Vagina (tissue), 2 donors: ENCODE measurements around the gene APOC3. TPM values are rescaled to one million over a fixed set of nuclear protein-coding genes. Genes with fewer than 3 reads are reported as not detected.
"Not testable (repeated sequence)": the region's sequence is repeated elsewhere in the genome, so short reads cannot be mapped to it uniquely, and the experiment has no call there.

Source experiments
- DNase-seq, 2 donors: peaks; one replicate each; pipeline ENCODE4 v3.0.0-alpha.2; 2017; ENCODE audit errors: extremely low spot score in 2 of 2
- H3K27ac ChIP-seq: fragments of 200-600 bp; sonication (generic); one replicate; pipeline ENCODE4 v1.5.1; 2019
- H3K27me3 ChIP-seq: fragments of 200-600 bp; sonication (generic); one replicate; pipeline ENCODE4 v1.5.1; 2019
- H3K36me3 ChIP-seq, 2 donors: fragments of 200-600 bp; sonication (generic); one replicate each; pipeline ENCODE4 v1.5.1; 2017 to 2019
- H3K4me1 ChIP-seq: fragments of 200-600 bp; sonication (generic); one replicate; pipeline ENCODE4 v1.5.1; 2019
- H3K4me3 ChIP-seq, 2 donors: fragments of 200-600 bp; sonication (generic); 1 replicate in 1 of 2; 2 replicates in 1 of 2; pipeline ENCODE4 v1.5.1; 2016 to 2019
- H3K9me3 ChIP-seq: fragments of 200-600 bp; sonication (generic); one replicate; pipeline ENCODE4 v1.5.1; 2019
- CTCF ChIP-seq, 3 experiments: fragments of 450-650 bp in 2 of 3; fragments of 200-600 bp in 1 of 3; sonication (generic) in 1 of 3; IDR thresholded peaks; one replicate each; pipeline ENCODE4 v1.5.1; 2017 to 2019; ENCODE audit warnings: antibody characterized with exemption in 3 of 3, mild to moderate bottlenecking in 2 of 3, moderate library complexity in 2 of 3
- POLR2A ChIP-seq, 2 donors: fragments of 450-650 bp; IDR thresholded peaks; one replicate each; pipeline ENCODE4 v1.6.1; 2017; ENCODE audit warnings: antibody characterized with exemption in 2 of 2, mild to moderate bottlenecking in 2 of 2, moderate library complexity in 2 of 2
- POLR2AphosphoS5 ChIP-seq, 2 donors: sonication (generic); formaldehyde crosslinking; IDR thresholded peaks; one replicate each; pipeline ENCODE4 v1.9.0; 2017; ENCODE audit warnings: antibody characterized with exemption in 2 of 2, mild to moderate bottlenecking in 2 of 2, low read depth in 1 of 2; ENCODE audit not compliant: insufficient read depth in 1 of 2
- intact Hi-C: fragments of 100-400 bp; cut with DNase I; formaldehyde crosslinking; loops from one replicate; pipeline ENCODE4 v1.15.1; 2023
- total RNA-seq: library from RNA; depleted of rRNA; stranded (reverse); fragments of >200 nt; gene quantifications from one replicate; pipeline ENCODE4 v1.2.3, GENCODE V29; 2016

APOC3 gene
- total RNA-seq, 1 donor from 2014 or later = not detected

GRCh38 chr11:116832350-116833290 lies 2.9 kb downstream of the APOC3 start:
- Histone ChIP-seq H3K36me3 (no peaks in the 10 kb centered on the region), H3K4me3 (no peak overlapping the region), H3K9me3 (no peaks in the 10 kb centered on the region), H3K4me1 (peaks cover 11% of the 10 kb centered on the region), H3K27ac (no peak overlapping the region), H3K27me3 (no peaks in the 10 kb centered on the region)
- DNase-seq = no peak
- no peak for TF ChIP-seq POLR2AphosphoS5 (IDR thresholded peaks at IDR 0.05; ENCODE audit: insufficient read depth in 1 of 2, low read depth in 1 of 2)
- no peak for TF ChIP-seq POLR2A (IDR thresholded peaks at IDR 0.05)
- TF ChIP-seq CTCF (IDR thresholded peaks at IDR 0.05) = no peak
- intact Hi-C loops = no loop called here

- peaks cover 11% of the 10 kb centered on the region for H3K4me1 ChIP-seq
- intact Hi-C loops = no loop called here
- no peak for DNase-seq
Measured at GRCh38 chr11:116833491-116833815, 3.7 kb downstream of the APOC3 start.

GRCh38 chr11:116833816-116834534 lies 4.3 kb downstream of the APOC3 start:
- no peak for DNase-seq
- Histone ChIP-seq H3K27ac (no peak overlapping the region), H3K4me3 (no peak overlapping the region), H3K36me3 (no peaks in the 10 kb centered on the region), H3K4me1 (peaks cover 11% of the 10 kb centered on the region), H3K27me3 (no peaks in the 10 kb centered on the region), H3K9me3 (no peaks in the 10 kb centered on the region)
- intact Hi-C loops = no loop called here
- no peak for TF ChIP-seq CTCF (IDR thresholded peaks at IDR 0.05)
- no peak for TF ChIP-seq POLR2A (IDR thresholded peaks at IDR 0.05)
- TF ChIP-seq POLR2AphosphoS5 (IDR thresholded peaks at IDR 0.05; ENCODE audit: insufficient read depth in 1 of 2, low read depth in 1 of 2) = no peak

More at GRCh38 chr11:116833491-116833815, 3.7 kb downstream of the APOC3 start:
- no peak overlapping the region for H3K4me3 ChIP-seq
- H3K27me3 ChIP-seq = no peaks in the 10 kb centered on the region
- H3K36me3 ChIP-seq = no peaks in the 10 kb centered on the region
- H3K9me3 ChIP-seq = no peaks in the 10 kb centered on the region
- TF ChIP-seq POLR2A (IDR thresholded peaks at IDR 0.05) = no peak
- no peak for TF ChIP-seq CTCF (IDR thresholded peaks at IDR 0.05)
- no peak for TF ChIP-seq POLR2AphosphoS5 (IDR thresholded peaks at IDR 0.05; ENCODE audit: insufficient read depth in 1 of 2, low read depth in 1 of 2)
- H3K27ac ChIP-seq = no peak overlapping the region

GRCh38 chr11:116834535-116835041 lies 4.9 kb downstream of the APOC3 start:
- DNase-seq, H3K27ac ChIP-seq, H3K9me3 ChIP-seq, H3K36me3 ChIP-seq, H3K27me3 ChIP-seq, intact Hi-C loops: not testable (repeated sequence)
- peaks cover 11% of the 10 kb centered on the region for H3K4me1 ChIP-seq
- H3K4me3 ChIP-seq = peak overlapping the region in 1 of 2 donors; percentile 38

GRCh38 chr11:116835042-116835772 lies 5.5 kb downstream of the APOC3 start:
- H3K4me1 ChIP-seq = peaks cover 11% of the 10 kb centered on the region
- TF ChIP-seq CTCF (IDR thresholded peaks at IDR 0.05) (no peak), POLR2AphosphoS5 (IDR thresholded peaks at IDR 0.05; ENCODE audit: insufficient read depth in 1 of 2, low read depth in 1 of 2) (peak in 1 of 2 donors; percentile 41)
- intact Hi-C loops = no loop called here
- no peaks in the 10 kb centered on the region for H3K36me3 ChIP-seq
- DNase-seq = no peak
- no peaks in the 10 kb centered on the region for H3K9me3 ChIP-seq
- H3K27ac ChIP-seq = peak overlapping the region; percentile 70
- peak overlapping the region; percentile 35 to 38 for H3K4me3 ChIP-seq
- no peaks in the 10 kb centered on the region for H3K27me3 ChIP-seq
